SU-DHL-6 (cell line): ENCODE measurements around the gene TMEM273.

ENCODE experiments used
- H2AFZ ChIP-seq: fragments of 200-600 bp; sonication (generic); 2 replicates; pipeline ENCODE4 v1.6.1; 2014; ENCODE audit warnings: low read depth, mild to moderate bottlenecking, moderate library complexity, mixed read lengths, antibody characterized with exemption, low read length; ENCODE audit not compliant: severe bottlenecking
- H3F3A ChIP-seq: fragments of 200-600 bp; shearing (Covaris generic); 2 replicates; pipeline ENCODE4 v1.6.0; 2016; ENCODE audit warnings: antibody characterized with exemption, mild to moderate bottlenecking; ENCODE audit not compliant: insufficient read depth
- H3K27ac ChIP-seq: fragments of 200-600 bp; sonication (generic); 2 replicates; pipeline ENCODE4 v1.5.1; 2016; ENCODE audit warnings: low read depth, mild to moderate bottlenecking, low read length, moderate library complexity, mixed read lengths
- H3K27me3 ChIP-seq: fragments of 200-600 bp; sonication (generic), shearing (Covaris generic); 2 replicates; pipeline ENCODE4 v1.6.0; 2014; ENCODE audit warnings: mild to moderate bottlenecking, low read length
- H3K36me3 ChIP-seq: fragments of 200-600 bp; sonication (generic); 2 replicates; pipeline ENCODE4 v1.6.1; 2014; ENCODE audit warnings: mild to moderate bottlenecking, low read length, mixed read lengths
- H3K4me2 ChIP-seq: fragments of 300-600, 200-600 bp; shearing (Covaris generic), sonication (generic); 2 replicates; pipeline ENCODE4 v1.6.0; 2014; ENCODE audit warnings: low read length, low read depth, mild to moderate bottlenecking; ENCODE audit not compliant: poor library complexity, severe bottlenecking
- H3K4me3 ChIP-seq: fragments of 200-600 bp; sonication (generic); 2 replicates; pipeline ENCODE4 v1.5.1; 2014; ENCODE audit warnings: antibody characterized with exemption, low read length, mild to moderate bottlenecking, mixed read lengths; ENCODE audit not compliant: insufficient read depth, poor library complexity, severe bottlenecking
- H3K79me2 ChIP-seq: fragments of 200-600 bp; sonication (generic); 2 replicates; pipeline ENCODE4 v1.6.1; 2014; ENCODE audit warnings: mild to moderate bottlenecking, low read length, moderate library complexity; ENCODE audit not compliant: insufficient read depth
- H3K9ac ChIP-seq: fragments of 200-600 bp; sonication (generic); 2 replicates; pipeline ENCODE4 v1.7.0; 2014; ENCODE audit warnings: mild to moderate bottlenecking, low read length
- H3K9me2 ChIP-seq: fragments of 200-600 bp; sonication (generic); replicated peaks from 2 replicates; pipeline ENCODE4 v1.6.1; 2014; ENCODE audit warnings: low read length; ENCODE audit not compliant: insufficient read depth
- H3K9me3 ChIP-seq: fragments of 200-600 bp; sonication (generic); 2 replicates; pipeline ENCODE4 v1.6.1; 2014; ENCODE audit warnings: low read length, mixed read lengths; ENCODE audit not compliant: insufficient read depth
- H4K20me1 ChIP-seq: fragments of 200-600 bp; sonication (generic); 2 replicates; pipeline ENCODE4 v1.6.1; 2014; ENCODE audit warnings: low read depth, mild to moderate bottlenecking, antibody characterized with exemption, low read length, moderate library complexity, mixed read lengths
- CTCF ChIP-seq: fragments of 200-600 bp; sonication (generic); IDR thresholded peaks from one replicate; pipeline ENCODE4 v1.5.1; 2017; ENCODE audit warnings: antibody characterized with exemption, mild to moderate bottlenecking, low read length, moderate library complexity; ENCODE audit not compliant: insufficient read depth, poor library complexity, severe bottlenecking
- EZH2phosphoT487 ChIP-seq: fragments of 200-600 bp; sonication (generic), shearing (Covaris generic); conservative IDR thresholded peaks from 2 replicates; pipeline ENCODE4 v1.6.1; 2018; ENCODE audit warnings: mild to moderate bottlenecking, antibody characterized with exemption, low read length, moderate library complexity, mixed read lengths

TMEM273 gene

GRCh38 chr10:49162761-49163310 lies 25.4 kb downstream of the TMEM273 start:
- TF ChIP-seq CTCF = no peak
- no peak for TF ChIP-seq EZH2phosphoT487
- Histone ChIP-seq H3K36me3 (no peaks in the 10 kb centered on the region), H2AFZ (no peak overlapping the region), H3K9me2 (no peaks in the 10 kb centered on the region), H3K9ac (no peak overlapping the region), H3K79me2 (no peaks in the 10 kb centered on the region), H3K9me3 (no peaks in the 10 kb centered on the region), H3F3A (no peaks in the 10 kb centered on the region), H3K4me2 (no peak overlapping the region), H4K20me1 (no peaks in the 10 kb centered on the region), H3K27me3 (no peaks in the 10 kb centered on the region), H3K4me3 (no peak overlapping the region), H3K27ac (no peak overlapping the region)

- Histone ChIP-seq H4K20me1 (no peaks in the 10 kb centered on the region), H3K27ac (no peak overlapping the region), H3F3A (no peaks in the 10 kb centered on the region), H3K9me2 (no peaks in the 10 kb centered on the region), H3K4me3 (no peak overlapping the region), H3K27me3 (no peaks in the 10 kb centered on the region), H3K9ac (no peak overlapping the region), H2AFZ (no peak overlapping the region), H3K36me3 (no peaks in the 10 kb centered on the region), H3K4me2 (no peak overlapping the region), H3K9me3 (no peaks in the 10 kb centered on the region), H3K79me2 (no peaks in the 10 kb centered on the region)
- TF ChIP-seq CTCF (no peak), EZH2phosphoT487 (no peak)
Observed at GRCh38 chr10:49162063-49162462, 26.1 kb downstream of the TMEM273 start.

GRCh38 chr10:49161411-49161997 lies 26.7 kb downstream of the TMEM273 start:
- H3K9ac ChIP-seq = no peak overlapping the region
- H3K27me3 ChIP-seq = no peaks in the 10 kb centered on the region
- H3K36me3 ChIP-seq = no peaks in the 10 kb centered on the region
- no peaks in the 10 kb centered on the region for H4K20me1 ChIP-seq
- H3K79me2 ChIP-seq = no peaks in the 10 kb centered on the region
- no peak overlapping the region for H3K4me2 ChIP-seq
- H3K9me3 ChIP-seq = no peaks in the 10 kb centered on the region
- H3K9me2 ChIP-seq = no peaks in the 10 kb centered on the region
- H3K27ac ChIP-seq = no peak overlapping the region
- no peaks in the 10 kb centered on the region for H3F3A ChIP-seq
- no peak overlapping the region for H2AFZ ChIP-seq
- TF ChIP-seq CTCF = no peak
- TF ChIP-seq EZH2phosphoT487 = no peak
- H3K4me3 ChIP-seq = no peak overlapping the region
